IMR-90 (cell line): ENCODE data around the gene MAFF.

Source experiments
- CEBPB ChIP-seq: IDR thresholded peaks from 2 replicates; pipeline ENCODE4 v1.6.1; 2012; ENCODE audit warnings: low read depth, low read length, improper control_type of control experiment
- CHD1 ChIP-seq: IDR thresholded peaks from 2 replicates; pipeline ENCODE4 v1.6.1; 2012; ENCODE audit warnings: low read depth, low read length, improper control_type of control experiment
- CTCF ChIP-seq: conservative IDR thresholded peaks from 2 replicates; pipeline ENCODE4 v1.5.1; 2012; ENCODE audit warnings: mild to moderate bottlenecking, low read depth, low read length, improper control_type of control experiment
- FOS ChIP-seq: fragments of 150-350 bp; IDR thresholded peaks from 2 replicates; pipeline ENCODE4 v1.6.1; 2016; ENCODE audit warnings: low read depth, low read length
- MAFK ChIP-seq: IDR thresholded peaks from 2 replicates; pipeline ENCODE4 v1.6.1; 2012; ENCODE audit warnings: low read depth, low read length, improper control_type of control experiment
- MAZ ChIP-seq: IDR thresholded peaks from 2 replicates; pipeline ENCODE4 v1.6.1; 2012; ENCODE audit warnings: low read depth, mild to moderate bottlenecking, low read length, improper control_type of control experiment, moderate library complexity, borderline replicate concordance
- MXI1 ChIP-seq: IDR thresholded peaks from 2 replicates; pipeline ENCODE4 v1.6.1; 2012; ENCODE audit warnings: low read depth, mild to moderate bottlenecking, low read length, moderate library complexity, borderline replicate concordance
- POLR2A ChIP-seq: IDR thresholded peaks from 2 replicates; pipeline ENCODE4 v1.6.1; 2012; ENCODE audit warnings: mild to moderate bottlenecking, low read depth, low read length
- RAD21 ChIP-seq: IDR thresholded peaks from 2 replicates; pipeline ENCODE4 v1.6.1; 2012; ENCODE audit warnings: low read length, improper control_type of control experiment
- USF2 ChIP-seq: fragments of 150-350 bp; IDR thresholded peaks from 2 replicates; pipeline ENCODE4 v1.6.1; 2017; ENCODE audit warnings: mild to moderate bottlenecking, antibody characterized with exemption, low read length, low read depth

GRCh38 chr22:38235240-38235850 is 33.6 kb downstream of the MAFF start:
- TF ChIP-seq CTCF (no peak), RAD21 (no peak), USF2 (no peak), POLR2A (no peak), FOS (no peak), CEBPB (peak; percentile 32; the same call in 1 of the 2 replicates), CHD1 (no peak), MXI1 (no peak), MAFK (no peak), MAZ (no peak)
